Cerebellar cortex (tissue), 1 donor: ENCODE data around the gene BCL2L15.

Experiments used
- DNase-seq: peaks from one replicate; pipeline ENCODE4 v3.0.0-alpha.2; 2015; ENCODE audit warnings: low spot score

The BCL2L15 gene

DNA sequence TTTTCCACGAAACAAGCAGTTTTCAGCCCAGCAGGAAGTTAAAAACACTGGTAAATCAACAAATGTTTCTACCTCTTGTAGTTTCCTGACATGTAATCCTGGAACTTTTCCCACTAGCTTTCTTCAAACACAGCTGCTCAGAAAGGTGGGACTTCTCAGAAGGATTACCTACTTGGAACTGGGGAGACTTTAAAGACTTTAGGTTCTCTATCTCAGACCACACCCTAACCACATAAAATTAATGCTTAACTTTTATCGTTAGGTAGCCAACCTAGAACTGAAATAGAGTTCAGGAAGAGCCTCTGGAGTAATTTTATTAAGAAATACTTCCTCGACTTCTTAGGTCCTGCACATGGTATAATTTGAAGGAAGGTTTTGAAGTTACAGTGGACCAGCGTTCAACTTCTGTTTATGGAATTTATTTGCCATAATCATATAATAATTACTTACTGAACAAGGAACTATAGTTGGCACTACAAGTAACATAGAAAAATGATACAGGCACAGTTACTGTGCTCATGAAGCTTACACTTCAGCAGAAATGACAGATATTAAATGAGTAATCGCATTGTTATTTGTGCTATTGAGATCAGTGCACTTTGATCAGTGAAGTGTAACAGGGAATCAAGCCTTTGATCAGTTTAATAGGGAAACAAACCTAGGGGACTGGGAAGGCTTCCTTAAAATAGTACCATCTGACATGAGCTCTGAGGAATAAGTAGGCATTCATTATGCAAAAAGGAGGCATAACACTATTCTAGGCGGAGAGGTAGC, at the start of gene BCL2L15:
Gene BCL2L15 (minus strand): TSS at position 180 of the 774 bp plus-strand sequence. CDS start 206 bp downstream, outside the sequence.
- DNase-seq = no peak

DNA sequence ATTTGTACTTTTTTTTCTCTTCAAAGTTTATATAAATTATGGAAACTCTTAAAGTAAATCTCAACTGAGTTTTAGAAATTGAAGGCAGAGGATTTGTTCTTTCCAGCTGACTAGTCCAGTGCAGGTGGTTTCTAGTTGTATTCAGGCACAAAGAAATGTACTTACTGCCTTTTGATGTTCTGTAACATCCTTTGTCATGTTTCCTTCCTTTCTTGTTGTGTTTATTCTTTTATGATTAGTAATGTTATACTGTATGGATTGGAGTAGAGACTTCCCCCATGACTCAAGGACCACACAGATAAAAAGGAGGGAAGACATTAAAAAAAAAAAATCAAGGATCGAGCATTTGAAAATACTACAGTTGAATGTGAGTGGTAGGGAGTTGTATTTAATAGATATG, 49.8 kb upstream of the BCL2L15 start:
- no peak for DNase-seq

DNA sequence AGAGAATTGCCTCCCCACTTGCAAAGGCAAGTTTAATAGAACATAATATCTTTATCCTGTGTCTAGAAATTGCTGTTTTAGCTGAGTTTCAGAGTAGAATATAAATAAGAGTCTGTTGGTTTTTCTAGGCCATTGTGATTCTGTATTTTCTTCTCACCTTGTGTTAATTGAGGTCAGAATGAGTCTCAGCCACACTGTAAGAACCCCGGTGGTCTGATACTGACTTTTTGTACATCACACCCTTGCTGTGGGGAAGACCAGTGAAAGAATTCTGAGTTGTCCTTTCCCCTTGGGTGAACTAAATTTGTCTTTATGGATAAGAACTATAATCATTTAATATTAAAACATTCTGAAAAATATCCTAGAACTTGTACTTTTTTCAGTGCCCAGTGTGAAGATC, 48.6 kb upstream of the BCL2L15 start:
- no peak for DNase-seq

DNA sequence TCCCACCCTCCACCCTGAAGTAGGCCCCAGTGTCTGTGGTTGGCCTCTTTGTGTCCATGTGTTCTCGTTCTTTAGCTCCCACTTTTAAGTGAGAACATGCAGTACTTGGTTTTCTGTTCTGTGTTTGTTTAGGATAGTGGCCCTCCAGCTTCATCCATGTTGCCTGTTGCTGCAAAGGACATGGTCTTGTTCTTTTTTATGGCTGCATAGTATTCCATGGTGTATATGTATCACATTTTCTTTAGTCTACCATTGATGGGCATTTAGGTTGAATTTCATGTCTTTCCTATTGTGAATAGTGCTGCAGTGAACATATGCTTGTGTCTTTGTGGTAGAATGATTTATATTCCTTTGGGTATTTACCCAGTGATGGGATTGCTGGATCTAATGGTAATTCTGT, 47.8 kb upstream of the BCL2L15 start:
- no peak for DNase-seq

DNA sequence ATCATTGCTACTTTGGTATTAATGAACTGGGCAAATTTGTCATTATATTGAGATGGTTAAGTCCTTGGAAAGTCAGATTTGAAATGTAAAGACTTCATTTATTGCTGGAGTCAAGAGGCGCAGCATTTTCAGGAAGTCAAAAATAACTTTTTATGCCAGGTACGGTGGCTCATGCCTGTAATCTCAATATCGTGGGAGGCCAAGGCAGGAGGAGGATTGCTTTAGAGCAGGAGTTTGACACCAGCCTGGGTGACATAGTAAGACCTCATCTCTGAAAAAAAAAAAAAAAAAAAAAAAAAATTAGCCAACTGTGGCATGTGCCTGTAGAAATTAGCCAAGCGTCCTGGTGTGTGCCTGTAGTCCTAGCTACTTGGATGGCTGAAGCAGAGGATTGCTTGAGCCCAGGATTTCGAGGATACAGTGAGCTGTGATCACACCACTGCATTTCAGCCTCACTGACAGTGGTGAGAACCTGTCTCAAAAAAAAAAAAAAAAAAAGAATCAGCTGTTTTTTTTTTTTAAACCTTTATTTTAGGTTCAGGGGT, 47.2 kb upstream of the BCL2L15 start:
- DNase-seq = peak; percentile 25

DNA sequence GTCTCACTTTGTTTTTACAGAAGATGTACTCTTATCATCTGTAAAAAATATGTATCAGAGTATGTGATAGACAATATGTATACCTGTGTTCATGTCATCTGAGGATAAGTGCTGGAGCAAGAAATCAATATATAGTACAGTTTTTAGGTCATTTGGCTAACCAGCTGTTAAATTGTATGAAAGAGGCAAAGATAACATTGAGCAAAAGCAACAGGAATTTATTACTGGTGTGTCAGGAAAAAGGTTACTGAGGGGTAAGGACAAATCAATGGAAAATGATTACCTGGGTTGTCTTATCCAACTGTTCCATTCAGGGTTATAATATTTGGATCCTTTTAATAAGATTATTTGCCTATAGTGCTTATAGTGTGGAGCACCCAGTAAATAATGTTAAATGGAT, 46.6 kb upstream of the BCL2L15 start:
- DNase-seq = no peak

DNA sequence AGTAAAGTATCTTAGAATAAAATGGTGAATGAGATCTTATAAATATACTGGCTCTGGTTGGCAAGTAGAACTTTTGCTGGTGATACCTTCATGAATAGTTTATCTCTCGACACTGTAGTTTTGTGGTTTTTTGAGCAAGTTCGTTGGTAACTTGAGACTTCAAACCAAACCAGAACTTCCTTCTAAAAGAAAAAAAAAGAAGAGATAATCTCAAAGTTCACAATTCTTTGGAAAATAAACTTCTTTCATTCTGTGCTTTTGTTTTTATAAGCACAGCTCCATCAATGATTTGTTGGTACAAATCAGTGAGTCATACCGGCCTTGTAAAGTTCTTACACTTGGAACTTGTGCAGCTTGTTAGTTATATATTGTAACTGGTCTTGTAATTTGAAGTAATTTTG, 44.1 kb upstream of the BCL2L15 start:
- DNase-seq = no peak

DNA sequence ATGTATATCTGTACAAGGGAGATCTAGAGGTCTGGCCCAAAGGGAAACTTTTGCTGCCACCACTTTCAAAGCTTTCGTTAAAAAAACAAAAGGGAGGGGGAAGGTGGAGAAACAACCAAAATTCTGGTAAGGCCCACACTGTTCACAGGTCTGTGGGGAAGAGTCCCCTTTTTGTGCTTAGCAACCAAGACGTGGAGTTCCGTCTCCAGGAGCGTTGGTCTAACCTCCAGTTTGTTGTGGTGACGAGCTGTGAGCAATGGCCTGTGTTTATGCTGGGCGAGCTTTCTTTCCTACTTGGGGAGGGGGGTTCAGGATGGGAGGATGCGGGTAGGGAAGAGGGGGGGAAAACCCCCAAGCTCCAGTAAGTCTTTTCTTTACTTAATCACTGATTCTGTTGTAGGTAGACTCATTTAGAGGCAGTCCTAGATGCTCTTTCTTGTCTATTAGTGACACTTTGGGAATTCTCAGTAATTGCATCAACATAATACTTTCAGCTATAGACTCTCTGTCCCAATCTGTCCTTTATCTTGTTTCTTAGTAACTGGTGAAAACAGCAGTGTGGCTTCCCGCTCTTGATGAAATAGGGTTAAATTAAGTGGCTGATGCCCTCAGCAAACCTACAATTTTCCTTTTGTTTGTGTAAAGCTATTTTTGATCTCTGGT, 43.2 kb upstream of the BCL2L15 start:
- peak; percentile 28 for DNase-seq

DNA sequence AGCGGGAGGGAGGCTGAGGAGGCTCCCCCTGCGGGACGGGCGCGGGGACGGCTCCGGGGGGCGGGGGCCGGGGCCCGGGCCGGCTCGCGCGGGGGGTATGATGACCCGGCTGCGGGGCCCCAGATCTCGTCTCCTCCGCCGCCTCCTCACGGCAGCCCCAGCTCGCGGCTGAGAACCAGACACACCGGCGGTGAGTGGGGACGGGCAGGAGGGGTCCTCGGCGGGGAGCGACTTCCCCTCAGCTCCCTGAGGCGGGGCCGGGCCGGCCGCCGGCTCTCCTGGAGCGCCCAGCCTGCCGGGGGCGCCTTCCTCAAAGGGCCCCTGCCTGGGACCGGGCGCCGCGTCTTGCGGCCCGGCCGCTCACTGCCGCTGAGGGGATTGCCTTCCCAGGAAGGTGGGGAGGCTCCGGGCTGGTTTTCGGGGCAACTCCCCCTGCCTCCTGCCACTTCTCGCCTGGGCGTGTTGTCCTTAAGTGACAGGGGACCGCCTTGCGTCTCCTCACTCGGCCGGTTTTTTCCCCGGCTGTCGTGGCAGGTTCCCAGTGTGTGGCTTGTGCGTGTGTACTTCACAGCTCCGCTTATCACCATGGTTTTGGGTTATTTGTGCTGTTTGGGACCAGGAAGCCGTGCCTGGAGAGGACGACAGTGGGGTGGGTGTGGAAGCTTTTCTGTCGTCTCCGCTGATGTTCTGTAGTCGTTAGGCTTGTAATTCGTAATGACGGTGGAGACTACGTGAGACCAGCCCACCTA, 42.5 kb upstream of the BCL2L15 start:
- DNase-seq = peak; percentile 49

DNA sequence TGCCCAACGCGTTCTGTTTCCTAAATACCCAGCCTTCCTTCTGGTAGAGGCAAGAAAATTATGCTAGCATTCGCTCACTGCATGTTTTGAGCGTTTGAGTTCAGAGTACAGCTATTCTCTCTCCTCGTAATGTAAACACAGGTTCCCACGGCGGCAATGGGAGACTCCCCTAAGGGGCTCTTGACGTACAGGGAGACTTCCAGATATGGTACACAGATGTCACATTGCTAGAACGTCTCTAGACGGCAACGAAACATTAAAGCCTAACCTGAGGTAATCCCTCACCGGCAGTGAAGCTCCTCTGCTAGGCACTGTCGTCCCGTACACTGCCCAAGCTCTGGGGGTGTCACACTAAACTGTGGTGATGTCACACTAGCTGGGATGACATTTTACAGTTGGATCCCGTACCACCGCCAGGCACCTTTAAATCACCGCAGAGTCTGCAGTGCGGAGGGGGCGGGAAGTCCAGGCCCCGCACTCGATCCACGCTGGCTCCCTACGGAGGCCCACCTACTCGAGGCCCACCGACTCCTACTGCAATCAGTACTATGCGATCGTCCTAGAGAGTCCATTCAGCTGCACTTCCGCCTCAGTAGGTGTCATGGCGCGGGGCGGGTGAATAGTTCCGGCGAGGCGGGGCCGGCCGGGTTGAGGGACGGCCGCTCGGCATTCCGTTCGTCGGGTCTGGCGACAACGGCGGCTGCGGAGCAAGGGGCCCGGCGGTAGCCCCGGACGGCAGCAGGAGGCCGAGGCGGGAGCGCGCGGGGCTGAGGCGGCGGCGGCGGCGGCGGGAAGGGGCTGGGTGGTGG, 41.8 kb upstream of the BCL2L15 start, which contains the start of gene HIPK1:
Gene HIPK1 (plus strand): TSS at position 384 of the 809 bp plus-strand sequence.
- DNase-seq = peak; percentile 94

DNA sequence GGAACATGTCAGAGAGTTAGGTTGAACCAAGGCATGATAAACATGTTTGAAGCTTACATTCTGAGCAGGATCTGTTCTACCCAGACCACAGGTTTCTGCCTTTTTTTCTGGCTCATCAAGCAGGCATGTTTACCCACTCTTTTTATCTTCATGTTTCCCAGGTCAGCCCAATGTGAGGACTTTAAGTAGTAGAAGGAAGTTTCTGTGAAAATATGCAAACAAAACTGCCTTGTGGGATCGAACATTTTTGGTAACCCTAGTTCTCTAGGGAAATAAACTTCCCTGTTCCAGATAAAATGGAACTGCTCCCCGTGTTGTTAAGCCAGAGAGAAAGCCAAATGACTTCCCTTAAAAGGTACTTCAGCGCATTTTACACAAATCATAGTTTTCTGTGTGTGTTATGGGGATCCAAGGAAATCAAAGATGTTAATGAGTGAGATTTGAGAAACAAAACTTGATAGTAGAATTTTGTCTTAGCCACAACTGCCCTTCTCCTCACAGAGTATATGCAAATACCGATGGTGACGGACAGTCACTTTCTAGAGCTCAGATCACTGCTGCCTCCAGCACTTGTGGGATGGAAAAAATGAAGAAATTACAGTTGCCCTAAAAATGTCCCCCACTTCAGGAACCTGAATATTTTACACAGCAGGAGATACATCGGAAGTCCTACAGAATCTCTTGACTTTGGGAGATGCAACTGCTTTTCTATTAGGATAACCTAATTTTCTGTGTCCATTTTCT, 41.0 kb upstream of the BCL2L15 start:
- peak; percentile 56 for DNase-seq

DNA sequence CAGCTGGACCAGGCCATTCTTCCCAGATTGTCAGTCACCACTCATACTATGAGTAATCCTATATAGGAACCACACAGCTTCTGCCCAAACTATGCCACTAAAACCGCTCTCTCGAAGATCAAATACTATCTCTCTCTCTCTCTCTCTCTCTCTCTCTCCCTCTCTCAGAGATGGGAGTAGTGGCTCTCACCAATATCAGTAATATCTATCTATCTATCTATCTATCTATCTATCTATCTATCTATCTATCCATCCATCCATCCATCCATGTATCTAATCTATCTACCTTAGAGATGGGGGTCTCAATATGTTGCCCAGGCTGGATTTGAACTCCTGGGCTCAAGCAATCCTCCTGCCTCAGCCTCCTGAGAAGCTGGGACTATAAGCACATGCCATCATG, 37.1 kb upstream of the BCL2L15 start:
- no peak for DNase-seq

DNA sequence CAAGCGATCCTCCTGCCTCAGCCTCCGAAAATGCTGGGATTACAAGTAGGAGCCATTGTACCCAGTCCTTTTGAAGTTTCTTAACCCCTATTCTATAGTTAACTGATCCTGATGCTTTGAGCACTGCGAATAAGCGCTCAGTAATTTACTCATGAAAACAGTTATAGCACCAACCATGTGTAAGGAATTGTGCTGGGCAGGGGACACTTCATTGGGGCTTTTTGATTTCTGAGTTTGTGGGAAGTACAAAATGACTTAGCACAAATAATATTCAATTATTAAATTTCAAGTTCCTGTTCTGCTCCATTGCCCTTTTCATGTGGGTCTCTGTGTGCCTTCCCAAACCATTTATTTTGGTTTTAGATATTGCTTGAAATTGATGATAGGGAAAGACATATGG, 35.6 kb upstream of the BCL2L15 start:
- DNase-seq = no peak

DNA sequence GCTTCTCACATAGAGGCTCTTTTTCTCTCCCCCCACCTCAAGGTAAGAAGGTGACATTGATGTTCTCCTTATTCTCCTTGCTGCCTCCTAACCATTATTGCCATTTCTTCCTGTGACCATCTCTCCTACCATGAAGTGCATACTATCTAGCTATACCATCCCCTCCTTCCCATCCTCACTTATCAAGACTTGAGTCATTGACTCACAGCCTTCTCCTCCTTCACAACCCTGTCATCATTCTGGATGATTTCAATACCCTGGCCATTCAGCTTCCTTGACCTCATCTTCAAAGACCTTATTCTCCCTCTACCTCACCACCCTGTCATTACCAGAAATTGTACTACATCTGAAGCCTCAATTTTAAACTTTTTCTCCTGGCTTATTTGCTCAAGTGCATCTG, 30.9 kb upstream of the BCL2L15 start:
- no peak for DNase-seq

DNA sequence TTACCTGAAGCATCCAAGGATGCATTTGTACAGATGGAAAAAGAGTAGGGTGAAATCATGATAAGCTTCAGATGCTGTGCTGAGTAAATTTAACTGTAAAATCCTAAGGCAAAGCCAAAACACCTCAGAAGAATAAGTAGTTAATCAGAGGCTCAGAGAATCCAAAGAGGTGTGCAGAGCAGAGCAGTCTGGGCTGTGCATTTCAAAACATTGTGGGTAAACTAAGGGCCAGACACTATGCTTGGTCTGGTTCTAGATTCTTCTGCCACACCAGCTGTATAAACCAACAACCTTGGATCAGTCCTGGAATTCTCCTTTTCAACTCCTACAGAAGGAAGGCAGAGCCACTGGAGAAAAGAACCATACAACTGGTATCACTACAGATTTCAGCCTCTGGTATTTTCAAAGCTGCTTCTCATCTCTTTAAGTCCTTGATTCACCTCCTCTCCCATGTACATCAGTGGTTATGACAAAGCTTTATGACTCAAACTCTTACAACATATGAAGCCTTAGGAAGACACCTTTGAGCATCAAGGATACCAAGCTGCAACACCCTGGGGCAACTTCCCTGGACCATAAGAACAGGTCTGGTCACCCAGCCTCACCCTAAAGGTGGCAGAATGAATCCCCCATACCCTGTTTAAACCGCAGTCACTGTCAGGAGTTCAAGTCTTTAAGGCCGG, 30.2 kb upstream of the BCL2L15 start:
- no peak for DNase-seq

DNA sequence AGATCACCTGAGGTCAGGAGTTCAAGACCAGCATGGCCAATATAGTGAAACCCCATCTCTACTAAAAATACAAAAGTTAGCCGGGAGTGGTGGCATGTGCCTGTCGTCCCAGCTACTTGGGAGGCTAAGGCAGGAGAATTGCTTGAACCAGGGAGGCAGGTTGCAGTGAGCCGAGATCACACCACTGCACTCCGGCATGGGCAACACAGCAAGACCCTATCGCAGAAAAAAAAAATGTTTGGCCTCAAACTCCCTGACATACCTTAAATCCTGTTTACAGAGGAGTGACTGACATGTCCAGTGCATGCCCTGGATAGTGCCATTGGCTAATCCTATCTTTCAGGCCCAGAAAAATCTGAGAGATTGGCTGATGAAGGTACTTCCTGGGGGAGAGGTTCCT, 29.6 kb upstream of the BCL2L15 start:
- no peak for DNase-seq

DNA sequence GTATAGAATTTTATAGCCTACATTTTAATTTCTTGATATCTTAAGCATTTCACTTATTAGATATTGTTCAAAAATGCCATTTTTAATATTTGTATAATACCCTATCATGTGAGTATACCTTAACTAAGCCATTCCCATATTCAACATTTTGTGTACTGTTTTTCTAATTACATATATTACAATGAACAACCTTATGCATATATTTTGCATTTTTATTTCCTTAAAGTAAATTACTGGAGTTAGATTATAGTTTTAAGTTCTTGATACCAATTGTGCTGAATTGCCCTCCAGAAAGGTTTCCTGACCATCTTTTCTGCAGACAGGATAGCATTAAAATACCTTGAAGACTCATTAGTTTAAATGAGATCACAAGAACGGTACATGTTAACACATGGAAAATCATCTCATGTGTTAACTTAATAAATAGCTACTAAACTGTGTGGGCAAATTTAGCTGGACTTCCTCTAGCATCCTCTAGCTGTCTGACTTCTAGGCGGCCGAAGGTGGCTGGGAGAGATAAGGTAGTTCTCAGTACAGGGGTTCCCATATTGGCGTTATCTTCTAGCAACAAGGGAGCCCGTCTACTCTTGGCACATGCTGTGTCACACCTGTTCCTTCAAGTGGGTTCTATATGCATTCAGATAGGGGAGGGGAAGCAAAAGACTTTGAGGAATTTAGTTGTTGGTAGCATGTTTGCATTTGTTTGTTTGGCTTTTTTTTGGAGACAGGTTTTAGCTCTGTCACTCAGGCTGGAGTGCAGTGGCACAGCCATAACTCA, 26.7 kb upstream of the BCL2L15 start:
- DNase-seq = peak; percentile 47

DNA sequence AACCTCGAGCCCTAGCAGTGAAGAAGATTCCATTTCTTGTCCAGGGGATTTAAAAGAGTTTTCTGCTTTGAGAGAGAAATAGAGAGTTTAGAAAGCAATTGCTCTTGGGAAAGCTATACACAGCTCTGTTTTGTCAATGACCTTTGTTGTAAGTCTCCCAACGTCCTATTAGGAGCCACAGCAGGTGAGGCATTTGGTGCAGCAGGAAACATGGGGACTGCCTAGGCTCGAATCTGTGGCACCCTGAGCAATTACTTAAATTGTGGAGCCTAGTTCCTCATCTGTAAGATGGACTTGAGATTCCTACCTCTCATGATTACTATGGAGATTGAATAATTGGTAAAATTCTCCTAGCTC, 25.9 kb upstream of the BCL2L15 start:
- DNase-seq = no peak

DNA sequence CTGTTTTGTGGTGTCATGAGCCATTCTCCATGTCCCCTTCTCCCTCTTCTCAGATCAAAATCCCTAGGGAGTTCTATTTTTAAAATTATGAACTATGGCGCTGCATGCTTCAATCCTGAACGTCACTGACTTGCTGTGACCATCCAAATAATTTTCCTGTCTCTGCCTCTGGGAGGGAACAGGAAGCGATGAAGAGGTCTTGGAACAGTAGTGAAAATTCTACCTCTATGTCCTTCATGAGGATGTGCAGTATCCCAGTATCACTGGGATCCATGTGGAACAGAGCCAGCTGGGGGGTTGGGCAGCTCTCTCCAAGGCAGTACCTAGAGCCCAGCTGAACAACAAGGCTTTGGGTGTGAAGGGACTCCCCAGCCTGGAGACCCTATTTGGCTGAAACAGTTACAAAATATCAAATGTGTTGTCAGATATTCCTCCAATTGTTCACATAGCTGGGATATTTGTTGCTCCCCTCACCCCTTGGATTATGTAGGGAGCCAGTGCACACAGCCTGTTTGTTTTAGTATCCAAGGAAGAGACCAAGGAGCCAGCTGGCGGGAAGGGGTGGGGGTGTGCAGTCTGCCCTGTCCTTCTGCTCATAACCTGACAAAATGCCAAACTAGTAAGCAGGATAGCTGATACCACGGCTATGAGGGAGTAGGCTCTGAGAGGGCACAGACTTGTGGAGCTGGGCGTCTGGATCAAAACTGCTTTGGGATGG, 25.4 kb upstream of the BCL2L15 start:
- DNase-seq = peak; percentile 94
